Spleen (tissue), 7 donors: ENCODE results near the gene PPP1R15B.

Experiments
- CTCF ChIP-seq, 11 experiments: fragments of 200-600 bp in 7 of 11; fragments of 450-650 bp in 4 of 11; sonication (generic) in 4 of 11; IDR thresholded peaks in 8 of 11; conservative IDR thresholded peaks in 3 of 11; 1 replicate in 7 of 11; 2 replicates in 4 of 11; pipeline versions ENCODE4 v1.4.0 to v1.8.0; 2016 to 2021; ENCODE audit warnings: antibody characterized with exemption in 11 of 11, inconsistent platforms in 4 of 11, mild to moderate bottlenecking in 1 of 11
- POLR2A ChIP-seq, 3 donors: fragments of 450-650 bp; IDR thresholded peaks; one replicate each; pipeline ENCODE4 v1.5.1; 2017; ENCODE audit warnings: antibody characterized with exemption in 3 of 3, mild to moderate bottlenecking in 1 of 3
- POLR2AphosphoS5 ChIP-seq, 3 donors: sonication (generic); formaldehyde crosslinking; IDR thresholded peaks; one replicate each; pipeline ENCODE4 v1.5.1; 2017; ENCODE audit warnings: antibody characterized with exemption in 3 of 3
- donor health status: DM: no; HTN: no; CAD: no; lungs with moderate emphysema.
- donor health status: DM: no; HTN: no; CAD: no.
- donor health status: DM: no; HTN: no; CAD: no.

- TF ChIP-seq CTCF (IDR thresholded peaks at IDR 0.05 in 8 of 11, conservative IDR thresholded peaks at IDR 0.05 in 3 of 11) (no peak), POLR2A (IDR thresholded peaks at IDR 0.05) (no peak), POLR2AphosphoS5 (IDR thresholded peaks at IDR 0.05) (no peak)
These were observed 41.4 kb downstream of the PPP1R15B start for GRCh38 chr1:204370176-204370575.
